Upper lobe of left lung (tissue), 4 donors: ENCODE results near the gene TRIM29.

Source experiments
- CTCF ChIP-seq, 6 experiments: fragments of 450-650 bp in 4 of 6; fragments of 200-600 bp in 2 of 6; sonication (generic) in 2 of 6; IDR thresholded peaks; one replicate each; pipeline ENCODE4 v1.5.1; 2016 to 2019; ENCODE audit warnings: antibody characterized with exemption in 6 of 6
- POLR2A ChIP-seq, 4 donors: fragments of 450-650 bp; IDR thresholded peaks; one replicate each; pipeline ENCODE4 v1.5.1; 2016 to 2017; ENCODE audit warnings: antibody characterized with exemption in 4 of 4, mild to moderate bottlenecking in 2 of 4

- TF ChIP-seq CTCF (IDR thresholded peaks at IDR 0.05) (peak; percentile 88 to 95 (median 94)), POLR2A (IDR thresholded peaks at IDR 0.05) (no peak)
Measured at GRCh38 chr11:120168960-120169681, 31.2 kb upstream of the TRIM29 start.
